Measurements from ENCODE around the gene GOLIM4.
"Not testable (repeated sequence)": the region's sequence is repeated elsewhere in the genome, so short reads cannot be mapped to it uniquely, and the experiment has no call there.

DNA sequence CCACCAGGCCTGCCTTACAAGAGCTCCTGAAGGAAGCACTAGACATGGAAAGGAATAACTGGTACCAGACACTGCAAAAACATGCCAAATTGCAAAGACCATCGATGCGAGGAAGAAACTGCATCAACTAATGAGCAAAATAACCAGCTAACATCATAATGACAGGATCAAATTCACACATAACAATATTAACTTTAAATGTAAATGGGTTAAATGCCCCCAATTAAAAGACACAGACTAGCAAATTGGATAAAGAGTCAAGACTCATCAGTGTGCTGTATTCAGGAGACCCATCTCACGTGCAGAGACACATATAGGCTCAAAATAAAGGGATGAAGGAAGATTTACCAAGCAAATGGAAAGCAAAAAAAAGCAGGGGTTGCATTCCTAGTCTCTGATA lies 34.5 kb upstream of the GOLIM4 start:
- TF ChIP-seq POLR2A, POLR2AphosphoS5 (IDR thresholded peaks at IDR 0.05): not testable (repeated sequence)
- TF ChIP-seq, protein P1, sequence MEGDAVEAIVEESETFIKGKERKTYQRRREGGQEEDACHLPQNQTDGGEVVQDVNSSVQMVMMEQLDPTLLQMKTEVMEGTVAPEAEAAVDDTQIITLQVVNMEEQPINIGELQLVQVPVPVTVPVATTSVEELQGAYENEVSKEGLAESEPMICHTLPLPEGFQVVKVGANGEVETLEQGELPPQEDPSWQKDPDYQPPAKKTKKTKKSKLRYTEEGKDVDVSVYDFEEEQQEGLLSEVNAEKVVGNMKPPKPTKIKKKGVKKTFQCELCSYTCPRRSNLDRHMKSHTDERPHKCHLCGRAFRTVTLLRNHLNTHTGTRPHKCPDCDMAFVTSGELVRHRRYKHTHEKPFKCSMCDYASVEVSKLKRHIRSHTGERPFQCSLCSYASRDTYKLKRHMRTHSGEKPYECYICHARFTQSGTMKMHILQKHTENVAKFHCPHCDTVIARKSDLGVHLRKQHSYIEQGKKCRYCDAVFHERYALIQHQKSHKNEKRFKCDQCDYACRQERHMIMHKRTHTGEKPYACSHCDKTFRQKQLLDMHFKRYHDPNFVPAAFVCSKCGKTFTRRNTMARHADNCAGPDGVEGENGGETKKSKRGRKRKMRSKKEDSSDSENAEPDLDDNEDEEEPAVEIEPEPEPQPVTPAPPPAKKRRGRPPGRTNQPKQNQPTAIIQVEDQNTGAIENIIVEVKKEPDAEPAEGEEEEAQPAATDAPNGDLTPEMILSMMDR (IDR thresholded peaks at IDR 0.05), result not testable (repeated sequence)
